ENCODE measurements around the gene NELFCD.

GRCh38 chr20:58995461-58996225, 14.6 kb downstream of the NELFCD start:
- TF ChIP-seq POLR2A (IDR thresholded peaks at IDR 0.05) = no peak
- TF ChIP-seq CTCF (IDR thresholded peaks at IDR 0.05) = no peak

Data from tibial nerve (tissue), 3 donors.